ENCODE results near the gene PDE11A.
A peak's percentile ranks its signal among the peaks of the same experiment; 100 is the strongest.

Gene PDE11A

DNA sequence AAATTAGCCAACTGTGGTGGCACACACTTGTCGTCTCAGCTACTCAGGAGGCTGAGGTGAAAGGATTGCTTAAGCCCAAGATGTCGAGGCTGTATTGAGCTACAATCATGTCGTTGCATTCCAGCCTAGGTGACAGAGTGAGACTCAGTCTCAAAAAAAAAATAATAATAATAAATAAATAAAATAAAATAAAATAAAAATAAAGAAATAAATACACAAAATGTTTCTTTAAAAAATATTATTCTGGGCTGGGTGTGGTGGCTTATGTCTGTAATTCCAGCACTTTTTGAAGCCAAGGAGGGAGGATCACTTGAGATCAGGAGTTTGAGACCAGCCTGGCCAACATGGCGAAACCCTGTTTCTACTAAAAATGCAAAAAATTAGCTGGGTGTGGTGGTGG is 407.2 kb downstream of the PDE11A start:
- no peaks in the 10 kb centered on the region for H3K27me3 ChIP-seq (ENCODE audit: insufficient read depth, low read length)
- H3K4me3 ChIP-seq (ENCODE audit: low read length): no peak overlapping the region
- no peaks in the 10 kb centered on the region for H3K36me3 ChIP-seq (ENCODE audit: insufficient read depth, low read length)
- peaks cover 9% of the 10 kb centered on the region for H3K4me1 ChIP-seq (ENCODE audit: insufficient read depth, low read length)
- no peak overlapping the region for H2AFZ ChIP-seq (ENCODE audit: low read depth, low read length)
- H3K9me3 ChIP-seq (ENCODE audit: low read length): no peaks in the 10 kb centered on the region

DNA sequence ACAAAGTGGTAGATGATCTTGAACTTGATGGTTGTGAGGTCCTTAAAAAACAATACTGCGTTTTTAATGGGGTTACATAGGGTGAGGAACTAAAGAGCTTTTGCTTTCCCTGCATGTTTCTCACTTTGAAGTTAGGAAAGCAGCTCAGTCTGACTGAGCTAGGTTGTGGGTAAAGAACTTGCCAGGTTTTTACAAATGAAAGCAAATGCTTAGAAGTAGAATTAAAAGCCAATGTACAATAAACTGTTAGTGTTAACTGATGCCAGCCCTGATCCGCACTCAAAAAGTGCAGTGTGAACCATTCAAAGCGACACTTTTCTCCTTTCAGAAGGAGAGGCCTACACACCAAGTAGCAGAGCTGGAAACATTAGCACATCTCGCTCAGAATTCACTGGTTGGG is 409.7 kb downstream of the PDE11A start:
- peak overlapping the region; percentile 5 for H2AFZ ChIP-seq (ENCODE audit: low read depth, low read length)
- no peaks in the 10 kb centered on the region for H3K9me3 ChIP-seq (ENCODE audit: low read length)
- no peak overlapping the region for H3K4me3 ChIP-seq (ENCODE audit: low read length)
- H3K27me3 ChIP-seq (ENCODE audit: insufficient read depth, low read length): no peaks in the 10 kb centered on the region
- H3K4me1 ChIP-seq (ENCODE audit: insufficient read depth, low read length): peaks cover 4% of the 10 kb centered on the region
- H3K36me3 ChIP-seq (ENCODE audit: insufficient read depth, low read length): no peaks in the 10 kb centered on the region

DNA sequence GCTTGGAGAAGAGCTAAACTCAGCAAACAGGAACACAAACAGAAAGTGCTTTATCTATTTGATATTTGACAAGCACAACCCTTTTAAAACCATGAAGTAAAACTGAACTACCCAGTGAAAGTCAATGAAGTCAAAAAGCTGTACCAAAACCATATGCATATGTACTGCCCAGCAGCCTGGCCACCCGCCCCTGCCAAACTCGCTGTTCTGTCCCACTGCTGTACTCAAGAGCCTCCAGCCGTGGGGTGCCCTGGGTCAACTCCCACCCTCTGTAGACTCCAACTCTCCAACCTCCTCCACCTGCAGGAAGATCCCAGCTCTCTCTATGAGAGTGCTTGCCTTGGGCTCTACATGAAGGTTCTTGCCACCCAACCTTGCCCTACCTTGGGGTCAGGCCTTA is 411.8 kb downstream of the PDE11A start:
- Histone ChIP-seq H2AFZ (ENCODE audit: low read depth, low read length) (no peak overlapping the region), H3K4me3 (ENCODE audit: low read length) (no peak overlapping the region), H3K9me3 (ENCODE audit: low read length) (no peaks in the 10 kb centered on the region), H3K27me3 (ENCODE audit: insufficient read depth, low read length) (no peaks in the 10 kb centered on the region), H3K4me1 (ENCODE audit: insufficient read depth, low read length) (peaks cover 4% of the 10 kb centered on the region), H3K36me3 (ENCODE audit: insufficient read depth, low read length) (no peaks in the 10 kb centered on the region)

DNA sequence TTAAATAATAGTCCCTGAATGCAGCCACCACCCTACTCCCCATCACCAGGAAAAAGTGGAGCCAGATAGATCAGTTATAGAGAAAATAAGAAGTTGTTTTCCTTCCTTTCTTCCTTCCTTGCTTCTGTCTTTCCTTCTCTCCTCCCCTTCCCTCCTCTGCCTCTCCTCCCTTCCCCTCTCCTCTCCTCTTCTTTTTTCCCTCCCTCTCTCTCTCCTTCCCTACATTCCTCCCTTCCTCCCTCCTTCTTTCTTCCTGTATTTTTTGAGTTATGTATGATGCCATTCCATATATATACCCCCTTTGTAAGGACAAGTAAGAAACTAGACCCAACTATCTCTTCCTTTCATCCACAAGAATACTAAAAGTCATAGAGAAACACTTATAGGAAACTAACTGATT is 414.3 kb downstream of the PDE11A start:
- H3K4me3 ChIP-seq (ENCODE audit: low read length): no peak overlapping the region
- no peaks in the 10 kb centered on the region for H3K27me3 ChIP-seq (ENCODE audit: insufficient read depth, low read length)
- H3K4me1 ChIP-seq (ENCODE audit: insufficient read depth, low read length): peaks cover 4% of the 10 kb centered on the region
- H3K36me3 ChIP-seq (ENCODE audit: insufficient read depth, low read length): no peaks in the 10 kb centered on the region
- H2AFZ ChIP-seq (ENCODE audit: low read depth, low read length): no peak overlapping the region
- H3K9me3 ChIP-seq (ENCODE audit: low read length): no peaks in the 10 kb centered on the region

DNA sequence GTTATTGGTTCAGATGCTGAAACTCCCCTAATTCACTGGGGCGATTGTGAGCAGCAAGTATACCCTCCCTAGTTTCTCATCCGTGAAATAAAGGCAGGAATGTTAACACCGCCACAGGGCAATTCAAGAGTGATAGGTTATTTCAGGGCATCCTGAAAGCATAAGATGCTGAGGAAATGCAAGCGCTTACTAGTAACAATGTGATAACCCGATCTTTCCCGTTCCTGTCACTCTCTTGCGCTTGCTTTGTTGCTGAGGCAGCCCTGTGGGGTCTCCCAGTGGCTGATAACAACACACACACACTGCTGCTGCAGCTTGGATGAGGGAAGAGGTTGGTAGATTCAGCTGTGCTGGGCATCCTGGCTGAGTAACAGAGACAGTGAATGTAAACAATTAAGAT is 420.7 kb downstream of the PDE11A start:
- no peaks in the 10 kb centered on the region for H3K27me3 ChIP-seq (ENCODE audit: insufficient read depth, low read length)
- peaks cover 14% of the 10 kb centered on the region for H3K4me1 ChIP-seq (ENCODE audit: insufficient read depth, low read length)
- peak overlapping the region; percentile 38 for H3K4me3 ChIP-seq (ENCODE audit: low read length)
- H2AFZ ChIP-seq (ENCODE audit: low read depth, low read length): peak overlapping the region; percentile 73
- H3K36me3 ChIP-seq (ENCODE audit: insufficient read depth, low read length): no peaks in the 10 kb centered on the region
- no peaks in the 10 kb centered on the region for H3K9me3 ChIP-seq (ENCODE audit: low read length)

DNA sequence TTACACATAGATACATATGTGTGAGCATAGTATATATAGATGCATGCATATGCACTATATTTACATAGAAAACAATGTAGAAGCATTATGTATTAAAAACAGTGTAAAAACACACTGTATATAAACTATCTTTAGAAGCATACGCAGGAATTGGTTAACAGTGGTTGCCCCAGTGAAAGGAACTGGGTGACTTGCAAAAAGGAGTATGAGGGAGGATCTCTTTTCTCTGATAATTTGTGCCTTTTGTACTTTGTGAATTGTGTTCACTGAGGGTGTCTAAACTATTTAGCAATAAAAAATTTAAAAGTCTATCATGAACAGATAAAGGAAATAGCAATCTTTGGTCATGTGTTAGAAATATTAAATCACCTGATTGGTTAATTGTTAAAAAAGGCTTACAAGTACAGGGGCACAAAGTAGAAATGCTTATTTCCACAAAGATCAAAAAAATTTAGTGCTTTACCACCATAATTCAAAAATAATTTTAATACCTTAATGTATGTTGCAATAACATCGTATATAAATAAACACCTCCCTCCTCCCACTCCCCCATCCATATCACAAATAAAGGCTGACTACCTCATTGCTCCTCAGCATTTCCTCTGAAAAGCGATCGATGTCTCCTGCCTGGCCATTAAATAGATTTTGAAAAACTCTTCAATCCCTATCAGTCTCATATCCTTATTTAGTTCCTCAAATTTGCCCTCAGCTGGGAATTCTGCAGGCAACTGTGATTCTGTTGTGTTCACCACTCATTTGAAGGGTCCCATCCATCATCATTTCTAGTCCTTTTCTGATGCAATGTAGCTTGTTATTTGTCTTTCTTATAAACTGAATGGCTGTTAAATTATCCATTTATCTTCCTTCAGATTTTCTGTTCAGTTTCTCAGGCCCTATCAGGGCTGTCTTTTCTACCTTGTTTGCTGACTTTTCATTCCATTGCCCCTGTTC is 422.7 kb downstream of the PDE11A start:
- Histone ChIP-seq H3K4me1 (ENCODE audit: insufficient read depth, low read length) (peaks cover 14% of the 10 kb centered on the region), H3K4me3 (ENCODE audit: low read length) (no peak overlapping the region), H3K36me3 (ENCODE audit: insufficient read depth, low read length) (no peaks in the 10 kb centered on the region), H2AFZ (ENCODE audit: low read depth, low read length) (no peak overlapping the region), H3K9me3 (ENCODE audit: low read length) (no peaks in the 10 kb centered on the region), H3K27me3 (ENCODE audit: insufficient read depth, low read length) (no peaks in the 10 kb centered on the region)

DNA sequence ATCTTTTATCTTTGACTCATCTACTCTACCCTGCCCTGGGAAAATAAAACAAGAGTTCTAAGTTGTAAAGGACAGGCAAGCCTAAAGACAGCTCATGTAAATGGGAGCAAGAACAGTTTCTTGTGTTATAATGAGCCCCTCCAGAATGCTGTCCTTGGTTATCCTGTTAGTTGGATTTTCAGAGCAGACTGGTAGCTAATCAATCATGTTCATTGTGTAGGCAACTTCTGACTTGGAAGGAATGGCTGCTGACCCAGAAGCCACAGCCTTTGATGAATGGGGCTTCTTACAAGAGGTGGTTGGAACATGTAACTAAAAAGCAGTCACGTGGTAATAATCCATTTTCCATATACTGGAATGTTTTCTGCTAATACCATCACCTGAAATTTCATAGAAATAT is 425.8 kb downstream of the PDE11A start:
- Histone ChIP-seq H3K36me3 (ENCODE audit: insufficient read depth, low read length) (no peaks in the 10 kb centered on the region), H3K4me1 (ENCODE audit: insufficient read depth, low read length) (peaks cover 7% of the 10 kb centered on the region), H2AFZ (ENCODE audit: low read depth, low read length) (no peak overlapping the region), H3K9me3 (ENCODE audit: low read length) (no peaks in the 10 kb centered on the region), H3K4me3 (ENCODE audit: low read length) (no peak overlapping the region), H3K27me3 (ENCODE audit: insufficient read depth, low read length) (no peaks in the 10 kb centered on the region)

DNA sequence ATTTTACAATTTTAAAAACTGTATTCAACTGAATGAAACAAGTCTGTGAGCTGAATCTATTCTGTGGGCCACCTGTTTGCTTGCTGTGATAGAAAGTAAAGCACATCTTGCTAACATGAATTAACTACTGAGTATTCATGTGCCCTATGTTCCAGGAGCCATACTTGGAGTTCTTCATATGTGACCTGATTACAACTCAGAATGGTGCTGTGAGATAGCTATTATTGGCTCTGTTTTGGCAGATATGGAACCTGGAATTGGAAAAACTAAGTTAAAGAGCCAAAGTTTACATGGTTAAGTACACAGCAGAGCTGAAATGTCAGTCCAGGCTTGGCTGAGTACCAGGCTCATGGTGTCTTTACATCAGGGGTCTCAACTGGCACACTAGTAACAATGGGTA is 426.3 kb downstream of the PDE11A start:
- H3K9me3 ChIP-seq (ENCODE audit: low read length): no peaks in the 10 kb centered on the region
- no peaks in the 10 kb centered on the region for H3K36me3 ChIP-seq (ENCODE audit: insufficient read depth, low read length)
- no peaks in the 10 kb centered on the region for H3K27me3 ChIP-seq (ENCODE audit: insufficient read depth, low read length)
- no peak overlapping the region for H2AFZ ChIP-seq (ENCODE audit: low read depth, low read length)
- H3K4me1 ChIP-seq (ENCODE audit: insufficient read depth, low read length): peaks cover 2% of the 10 kb centered on the region
- no peak overlapping the region for H3K4me3 ChIP-seq (ENCODE audit: low read length)

DNA sequence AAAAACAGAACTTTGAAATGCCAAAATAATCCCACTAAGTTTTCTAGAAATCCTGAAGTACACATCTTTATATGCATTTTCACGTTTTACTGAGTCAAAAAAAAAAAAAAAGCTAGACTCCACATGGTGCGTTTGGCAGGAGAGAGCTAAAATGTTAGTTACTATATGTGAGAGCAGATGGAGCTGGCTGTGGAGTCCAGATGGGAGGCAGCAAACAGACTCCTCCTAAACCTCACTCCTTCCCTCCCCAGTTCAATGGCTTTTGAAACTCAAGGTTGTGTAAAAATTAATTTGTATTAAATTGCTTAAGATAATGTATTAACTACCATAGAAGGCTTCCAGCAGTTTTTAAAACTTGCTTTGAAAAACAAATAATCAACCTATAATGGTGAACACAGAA is 431.2 kb downstream of the PDE11A start:
- Histone ChIP-seq H3K9me3 (ENCODE audit: low read length) (no peaks in the 10 kb centered on the region), H2AFZ (ENCODE audit: low read depth, low read length) (no peak overlapping the region), H3K4me3 (ENCODE audit: low read length) (no peak overlapping the region), H3K36me3 (ENCODE audit: insufficient read depth, low read length) (no peaks in the 10 kb centered on the region), H3K27me3 (ENCODE audit: insufficient read depth, low read length) (no peaks in the 10 kb centered on the region), H3K4me1 (ENCODE audit: insufficient read depth, low read length) (no peaks in the 10 kb centered on the region)

DNA sequence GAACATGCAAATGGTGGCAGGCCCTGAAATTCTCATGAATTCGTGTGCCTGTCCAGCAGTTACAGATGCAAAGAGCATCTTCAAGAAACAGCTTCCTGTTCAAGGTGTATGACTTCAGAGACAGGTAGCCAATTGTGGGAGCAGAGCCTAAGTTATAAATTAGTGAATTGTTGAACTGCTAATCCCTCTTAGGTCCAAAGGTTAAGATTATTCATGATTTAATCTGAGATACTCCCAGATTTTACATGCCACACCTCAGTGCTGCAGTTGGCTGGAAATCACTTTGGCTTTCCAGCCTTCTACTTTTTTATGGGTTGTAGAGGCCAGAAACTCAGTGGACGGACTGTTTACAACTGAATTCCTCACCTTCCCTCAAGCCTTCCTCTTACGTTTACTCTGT is 432.2 kb downstream of the PDE11A start:
- no peak overlapping the region for H2AFZ ChIP-seq (ENCODE audit: low read depth, low read length)
- no peaks in the 10 kb centered on the region for H3K36me3 ChIP-seq (ENCODE audit: insufficient read depth, low read length)
- H3K9me3 ChIP-seq (ENCODE audit: low read length): no peaks in the 10 kb centered on the region
- H3K27me3 ChIP-seq (ENCODE audit: insufficient read depth, low read length): no peaks in the 10 kb centered on the region
- H3K4me1 ChIP-seq (ENCODE audit: insufficient read depth, low read length): no peaks in the 10 kb centered on the region
- no peak overlapping the region for H3K4me3 ChIP-seq (ENCODE audit: low read length)

DNA sequence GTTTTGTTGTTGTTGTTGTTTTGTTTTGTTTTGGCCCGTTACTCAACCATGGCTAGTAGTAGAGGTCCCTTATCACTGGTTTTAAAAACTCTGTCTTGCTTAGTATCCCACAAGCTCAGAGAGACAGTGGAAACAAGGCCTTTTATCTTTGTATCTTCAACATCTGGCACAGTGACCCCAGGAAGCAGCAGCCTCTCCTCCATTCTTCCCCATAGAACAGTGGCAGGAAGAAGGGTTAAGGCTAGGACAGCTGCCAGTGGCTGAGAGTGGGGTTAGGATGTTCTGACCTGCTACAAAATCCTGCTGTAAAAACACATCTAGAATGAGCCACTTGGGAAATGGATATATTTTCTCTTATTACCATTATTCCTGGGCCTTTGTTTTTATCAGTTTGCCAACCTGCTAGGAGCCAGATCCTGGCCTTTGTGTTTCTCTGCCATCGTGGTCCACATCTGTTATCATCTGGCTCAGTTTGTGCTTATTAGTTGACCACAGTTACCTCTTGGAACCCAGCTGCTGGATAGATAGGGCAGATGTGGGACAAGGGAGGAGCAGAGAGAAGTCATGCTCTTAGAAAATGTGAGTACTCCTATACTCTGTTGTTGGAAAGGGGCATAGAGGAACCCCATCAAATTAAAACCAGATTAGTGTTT is 433.2 kb downstream of the PDE11A start:
- Histone ChIP-seq H2AFZ (ENCODE audit: low read depth, low read length) (no peak overlapping the region), H3K4me1 (ENCODE audit: insufficient read depth, low read length) (no peaks in the 10 kb centered on the region), H3K36me3 (ENCODE audit: insufficient read depth, low read length) (no peaks in the 10 kb centered on the region), H3K27me3 (ENCODE audit: insufficient read depth, low read length) (no peaks in the 10 kb centered on the region), H3K4me3 (ENCODE audit: low read length) (no peak overlapping the region), H3K9me3 (ENCODE audit: low read length) (no peaks in the 10 kb centered on the region)

DNA sequence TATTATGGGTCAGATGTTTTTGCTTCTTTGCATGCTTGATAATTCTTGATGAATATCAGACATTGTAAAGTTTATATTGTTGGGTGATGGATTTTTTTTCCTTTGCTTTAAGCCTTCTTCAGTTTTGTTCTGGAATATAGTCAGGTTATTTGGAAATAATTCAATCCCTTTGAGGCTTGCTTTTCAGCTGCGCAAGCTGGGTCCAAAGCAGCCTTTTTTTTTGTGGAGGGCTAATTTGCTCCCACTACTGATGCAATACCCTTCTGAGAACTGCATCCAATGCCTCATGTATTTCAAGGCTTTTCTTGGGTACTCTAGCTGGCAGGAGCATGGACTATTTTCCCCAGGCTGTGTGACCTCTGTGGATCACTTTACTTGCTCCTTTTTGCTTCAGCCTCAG is 434.1 kb downstream of the PDE11A start:
- no peak overlapping the region for H3K4me3 ChIP-seq (ENCODE audit: low read length)
- H3K36me3 ChIP-seq (ENCODE audit: insufficient read depth, low read length): no peaks in the 10 kb centered on the region
- no peak overlapping the region for H2AFZ ChIP-seq (ENCODE audit: low read depth, low read length)
- no peaks in the 10 kb centered on the region for H3K4me1 ChIP-seq (ENCODE audit: insufficient read depth, low read length)
- no peaks in the 10 kb centered on the region for H3K27me3 ChIP-seq (ENCODE audit: insufficient read depth, low read length)
- no peaks in the 10 kb centered on the region for H3K9me3 ChIP-seq (ENCODE audit: low read length)

DNA sequence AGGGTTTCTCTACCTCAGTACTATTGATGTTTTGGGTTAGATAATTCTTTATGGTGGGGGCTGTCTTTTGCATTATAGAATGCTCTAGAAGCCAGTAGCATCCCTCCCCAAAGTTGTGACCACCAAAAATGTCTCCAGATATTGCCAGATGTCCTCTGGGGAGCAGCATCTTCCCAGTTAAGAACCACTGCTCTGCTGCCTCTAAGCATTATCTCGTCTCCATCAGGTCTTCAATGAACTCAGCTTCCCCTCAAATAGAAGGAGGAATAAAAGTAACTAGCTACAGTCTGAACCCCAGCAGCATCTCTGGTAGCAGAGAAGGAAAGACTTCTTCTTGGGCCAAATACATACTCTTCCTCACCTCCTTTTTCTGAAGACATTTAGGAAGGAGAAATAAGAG is 435.9 kb downstream of the PDE11A start:
- Histone ChIP-seq H3K4me1 (ENCODE audit: insufficient read depth, low read length) (no peaks in the 10 kb centered on the region), H3K9me3 (ENCODE audit: low read length) (no peaks in the 10 kb centered on the region), H3K4me3 (ENCODE audit: low read length) (no peak overlapping the region), H2AFZ (ENCODE audit: low read depth, low read length) (no peak overlapping the region), H3K36me3 (ENCODE audit: insufficient read depth, low read length) (no peaks in the 10 kb centered on the region), H3K27me3 (ENCODE audit: insufficient read depth, low read length) (no peaks in the 10 kb centered on the region)
